Stomach (tissue), 4 donors: Measurements from ENCODE around the gene CERS3.

Experiments used
- CTCF ChIP-seq, 7 experiments: fragments of 450-650 bp in 4 of 7; fragments of 200-600 bp in 3 of 7; sonication (generic) in 3 of 7; IDR thresholded peaks; one replicate each; pipeline ENCODE4 v1.5.1; 2016 to 2019; ENCODE audit warnings: antibody characterized with exemption in 7 of 7, control low read depth in 2 of 7, mild to moderate bottlenecking in 1 of 7
- EP300 ChIP-seq: sonication (generic); formaldehyde crosslinking; IDR thresholded peaks from one replicate; pipeline ENCODE4 v1.6.1; 2017; ENCODE audit warnings: antibody characterized with exemption
- POLR2AphosphoS5 ChIP-seq, 3 donors: sonication (generic); formaldehyde crosslinking; IDR thresholded peaks; one replicate each; pipeline ENCODE4 v1.6.1; 2016; ENCODE audit warnings: antibody characterized with exemption in 3 of 3

- TF ChIP-seq CTCF (IDR thresholded peaks at IDR 0.05) = no peak
- TF ChIP-seq EP300 = no peak
- no peak for TF ChIP-seq POLR2AphosphoS5 (IDR thresholded peaks at IDR 0.05)
Measured at GRCh38 chr15:100565591-100565990, 36.8 kb upstream of the CERS3 start.
